ENCODE results near the gene GNAL.

DNA sequence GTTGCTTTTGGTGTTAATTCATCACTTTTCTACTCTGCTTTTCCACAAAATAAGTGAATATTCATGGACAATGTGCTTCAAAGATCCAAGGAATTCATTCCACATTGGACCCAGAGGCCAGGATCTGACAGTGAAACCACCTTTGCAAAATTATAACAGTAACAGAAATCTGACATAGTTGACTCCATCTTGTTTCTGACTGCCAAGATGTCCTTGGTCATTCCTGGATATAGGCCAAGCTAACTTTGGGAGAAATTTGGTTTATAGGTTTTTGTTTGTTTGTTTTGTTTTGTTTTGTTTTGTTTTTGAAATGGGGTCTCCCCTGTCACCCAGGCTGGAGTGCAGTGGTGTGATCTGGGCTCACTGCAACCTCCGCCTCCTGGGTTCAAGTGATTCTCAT lies 208.7 kb downstream of the GNAL start:
- TF ChIP-seq, protein P1, sequence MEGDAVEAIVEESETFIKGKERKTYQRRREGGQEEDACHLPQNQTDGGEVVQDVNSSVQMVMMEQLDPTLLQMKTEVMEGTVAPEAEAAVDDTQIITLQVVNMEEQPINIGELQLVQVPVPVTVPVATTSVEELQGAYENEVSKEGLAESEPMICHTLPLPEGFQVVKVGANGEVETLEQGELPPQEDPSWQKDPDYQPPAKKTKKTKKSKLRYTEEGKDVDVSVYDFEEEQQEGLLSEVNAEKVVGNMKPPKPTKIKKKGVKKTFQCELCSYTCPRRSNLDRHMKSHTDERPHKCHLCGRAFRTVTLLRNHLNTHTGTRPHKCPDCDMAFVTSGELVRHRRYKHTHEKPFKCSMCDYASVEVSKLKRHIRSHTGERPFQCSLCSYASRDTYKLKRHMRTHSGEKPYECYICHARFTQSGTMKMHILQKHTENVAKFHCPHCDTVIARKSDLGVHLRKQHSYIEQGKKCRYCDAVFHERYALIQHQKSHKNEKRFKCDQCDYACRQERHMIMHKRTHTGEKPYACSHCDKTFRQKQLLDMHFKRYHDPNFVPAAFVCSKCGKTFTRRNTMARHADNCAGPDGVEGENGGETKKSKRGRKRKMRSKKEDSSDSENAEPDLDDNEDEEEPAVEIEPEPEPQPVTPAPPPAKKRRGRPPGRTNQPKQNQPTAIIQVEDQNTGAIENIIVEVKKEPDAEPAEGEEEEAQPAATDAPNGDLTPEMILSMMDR (conservative IDR thresholded peaks at IDR 0.05; ENCODE audit: low read depth, low read length) = no peak
- TF ChIP-seq BHLHE40 (IDR thresholded peaks at IDR 0.05; ENCODE audit: low read depth, low read length) = no peak
